GM06990 (cell line): ENCODE measurements around the gene FLVCR1.
"Not testable (repeated sequence)": the region's sequence is repeated elsewhere in the genome, so short reads cannot be mapped to it uniquely, and the experiment has no call there.

Source experiments
- DNase-seq: peaks from one replicate; pipeline ENCODE4 v3.0.0-alpha.2; 2011; ENCODE audit not compliant: insufficient read length; ENCODE audit errors: extremely low read depth
- H3K27me3 ChIP-seq: replicated peaks from 2 replicates; pipeline ENCODE4 v1.6.0; 2011; ENCODE audit warnings: low read length; ENCODE audit not compliant: control insufficient read depth, insufficient read depth
- H3K36me3 ChIP-seq: 2 replicates; pipeline ENCODE4 v1.5.1; 2011; ENCODE audit warnings: low read length; ENCODE audit not compliant: control insufficient read depth, insufficient read depth
- H3K4me3 ChIP-seq: replicated peaks from 2 replicates; pipeline ENCODE4 v1.5.1; 2011; ENCODE audit warnings: low read depth, mild to moderate bottlenecking, control low read depth, low read length
- TF ChIP-seq, protein P1 (sequence below): IDR thresholded peaks from 2 replicates; pipeline ENCODE4 v1.5.1; 2011; ENCODE audit warnings: low read length, control low read depth, mild to moderate bottlenecking, inconsistent platforms; ENCODE audit not compliant: insufficient read depth, poor library complexity, severe bottlenecking

FLVCR1 gene

DNA sequence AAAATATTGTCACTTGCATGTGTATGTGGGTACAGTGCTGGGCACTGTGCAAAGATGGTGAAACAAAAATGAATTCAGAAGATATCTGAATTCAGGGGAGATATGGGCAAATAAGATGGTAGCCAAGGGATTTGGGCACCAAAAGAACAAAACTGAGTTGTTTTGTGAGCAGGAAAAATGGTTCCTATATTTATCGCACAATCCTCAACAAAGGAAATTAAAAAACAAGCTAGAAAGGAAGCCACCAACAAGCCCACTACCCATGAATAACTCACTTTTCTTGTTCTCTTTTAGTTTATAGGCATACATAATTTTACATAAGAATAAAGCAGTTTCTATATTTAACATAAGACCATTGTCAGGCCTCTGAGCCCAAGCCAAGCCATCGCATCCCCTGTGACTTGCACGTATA, 51.6 kb downstream of the FLVCR1 start:
- Histone ChIP-seq H3K36me3 (no peaks in the 10 kb centered on the region), H3K4me3 (no peak overlapping the region), H3K27me3 (no peaks in the 10 kb centered on the region)
- TF ChIP-seq, protein P1, sequence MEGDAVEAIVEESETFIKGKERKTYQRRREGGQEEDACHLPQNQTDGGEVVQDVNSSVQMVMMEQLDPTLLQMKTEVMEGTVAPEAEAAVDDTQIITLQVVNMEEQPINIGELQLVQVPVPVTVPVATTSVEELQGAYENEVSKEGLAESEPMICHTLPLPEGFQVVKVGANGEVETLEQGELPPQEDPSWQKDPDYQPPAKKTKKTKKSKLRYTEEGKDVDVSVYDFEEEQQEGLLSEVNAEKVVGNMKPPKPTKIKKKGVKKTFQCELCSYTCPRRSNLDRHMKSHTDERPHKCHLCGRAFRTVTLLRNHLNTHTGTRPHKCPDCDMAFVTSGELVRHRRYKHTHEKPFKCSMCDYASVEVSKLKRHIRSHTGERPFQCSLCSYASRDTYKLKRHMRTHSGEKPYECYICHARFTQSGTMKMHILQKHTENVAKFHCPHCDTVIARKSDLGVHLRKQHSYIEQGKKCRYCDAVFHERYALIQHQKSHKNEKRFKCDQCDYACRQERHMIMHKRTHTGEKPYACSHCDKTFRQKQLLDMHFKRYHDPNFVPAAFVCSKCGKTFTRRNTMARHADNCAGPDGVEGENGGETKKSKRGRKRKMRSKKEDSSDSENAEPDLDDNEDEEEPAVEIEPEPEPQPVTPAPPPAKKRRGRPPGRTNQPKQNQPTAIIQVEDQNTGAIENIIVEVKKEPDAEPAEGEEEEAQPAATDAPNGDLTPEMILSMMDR, result no peak
- no peak for DNase-seq

DNA sequence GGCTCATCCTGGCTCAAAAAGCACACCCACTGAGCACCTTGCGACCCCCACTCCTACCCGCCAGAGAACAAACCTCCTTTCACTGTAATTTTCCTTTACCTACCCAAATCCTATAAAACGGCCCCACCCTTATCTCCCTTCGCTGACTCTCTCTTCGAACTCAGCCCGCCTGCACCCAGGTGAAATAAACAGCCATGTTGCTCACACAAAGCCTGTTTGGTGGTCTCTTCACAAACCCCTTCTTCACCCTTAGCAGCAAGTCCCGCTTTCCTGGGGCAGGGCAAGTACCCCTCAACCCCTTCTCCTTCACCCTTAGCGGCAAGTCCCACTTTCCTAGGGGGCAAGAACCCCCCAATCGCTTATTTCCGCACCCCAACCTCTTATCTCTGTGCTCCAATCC, 52.1 kb downstream of the FLVCR1 start:
- not testable (repeated sequence) for H3K4me3 ChIP-seq, H3K27me3 ChIP-seq, H3K36me3 ChIP-seq, DNase-seq

- not testable (repeated sequence) for DNase-seq, H3K4me3 ChIP-seq, H3K36me3 ChIP-seq, H3K27me3 ChIP-seq
These were observed 55.6 kb downstream of the FLVCR1 start for GRCh38 chr1:212913638-212914037.

DNA sequence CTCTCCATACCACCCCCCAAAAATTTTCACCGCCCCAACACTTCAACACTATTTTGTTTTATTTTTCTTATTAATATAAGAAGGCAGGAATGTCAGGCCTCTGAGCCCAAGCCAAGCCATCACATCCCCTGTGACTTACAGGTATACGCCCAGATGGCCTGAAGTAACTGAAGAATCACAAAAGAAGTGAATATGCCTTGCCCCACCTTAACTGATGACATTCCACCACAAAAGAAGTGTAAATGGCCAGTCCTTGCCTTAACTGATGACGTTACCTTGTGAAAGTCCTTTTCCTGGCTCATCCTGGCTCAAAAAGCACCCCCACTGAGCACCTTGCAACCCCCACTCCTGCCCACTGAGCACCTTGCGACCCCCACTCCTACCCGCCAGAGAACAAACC, 56.0 kb downstream of the FLVCR1 start:
- H3K4me3 ChIP-seq, H3K36me3 ChIP-seq, H3K27me3 ChIP-seq, DNase-seq: not testable (repeated sequence)

DNA sequence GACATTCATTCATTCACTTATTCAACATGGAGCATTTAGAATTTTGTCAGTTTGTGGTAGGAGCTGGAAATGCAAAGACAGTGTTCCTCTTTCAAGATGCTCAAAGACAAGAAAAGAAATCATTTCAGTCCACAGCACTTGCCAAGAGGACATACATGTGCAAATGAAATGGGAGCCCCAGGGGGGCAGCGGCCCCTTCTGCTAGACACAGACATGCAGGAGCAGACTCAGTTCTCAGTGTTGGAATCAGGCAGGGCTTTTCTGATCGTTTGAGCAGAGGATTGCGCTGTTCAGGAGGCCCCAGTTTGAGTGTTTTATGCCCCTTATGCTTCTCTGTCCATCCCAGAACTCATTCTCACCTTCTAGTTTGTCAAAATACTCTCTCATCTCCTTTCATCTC, 56.7 kb downstream of the FLVCR1 start:
- Histone ChIP-seq H3K27me3 (no peaks in the 10 kb centered on the region), H3K4me3 (no peak overlapping the region), H3K36me3 (no peaks in the 10 kb centered on the region)
- no peak for DNase-seq
- TF ChIP-seq, protein P1, result no peak

DNA sequence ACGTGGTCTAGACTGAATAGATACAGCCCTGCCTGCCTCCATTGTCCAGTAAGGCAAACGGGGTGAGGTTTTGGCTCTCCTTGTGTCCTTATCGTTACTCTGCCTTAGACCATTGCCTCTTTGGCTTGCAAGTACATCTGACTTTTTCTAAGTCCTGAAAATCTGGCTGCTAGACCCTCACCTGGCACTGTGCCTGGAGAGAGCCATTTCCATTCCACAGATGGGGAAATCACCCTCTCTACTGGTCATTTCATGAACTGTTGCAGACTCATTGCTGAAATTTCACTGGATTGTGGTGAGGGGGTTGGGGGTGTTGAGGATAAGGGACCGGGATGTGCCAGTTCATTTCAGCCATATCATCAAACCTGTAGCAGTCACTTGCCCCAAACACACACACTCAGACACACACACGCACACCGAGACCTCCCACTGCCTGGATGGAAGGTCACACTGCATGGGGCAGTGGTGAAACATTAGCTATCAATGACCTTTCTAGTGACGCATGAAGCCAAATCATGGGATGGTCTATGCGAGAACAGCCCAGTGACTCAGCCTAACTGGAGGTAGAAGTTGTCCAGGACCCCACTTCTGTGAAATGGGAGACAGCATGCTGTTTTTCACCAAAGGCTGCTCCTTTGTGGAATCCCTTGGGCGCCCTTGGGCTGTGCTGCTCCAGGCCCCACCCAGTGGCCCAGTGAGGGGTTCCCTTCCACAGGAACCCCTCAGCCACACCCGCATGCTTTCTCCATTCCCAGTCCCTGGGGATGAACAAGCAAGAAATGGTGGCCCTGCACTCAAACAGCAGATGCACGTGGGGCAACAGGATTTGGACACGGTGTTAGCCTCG, 57.4 kb downstream of the FLVCR1 start:
- DNase-seq, result no peak
- H3K36me3 ChIP-seq, result no peaks in the 10 kb centered on the region
- H3K27me3 ChIP-seq, result no peaks in the 10 kb centered on the region
- no peak overlapping the region for H3K4me3 ChIP-seq
- TF ChIP-seq, protein P1, result peak; percentile 35

- no peaks in the 10 kb centered on the region for H3K27me3 ChIP-seq
- no peak overlapping the region for H3K4me3 ChIP-seq
- TF ChIP-seq, protein P1, result no peak
- DNase-seq, result peak; percentile 18
- H3K36me3 ChIP-seq, result no peaks in the 10 kb centered on the region
These were observed 58.5 kb downstream of the FLVCR1 start for GRCh38 chr1:212916481-212917133.
